Measurements from ENCODE around the gene MTLN.

GRCh38 chr2:110220190-110220564, 7.8 kb upstream of the MTLN start:
- TF ChIP-seq TCF12 (IDR thresholded peaks at IDR 0.05; ENCODE audit: low read depth), result no peak
- no peak for TF ChIP-seq FOXM1 (IDR thresholded peaks at IDR 0.05; ENCODE audit: borderline replicate concordance, low read depth)
- TF ChIP-seq TEAD4 (IDR thresholded peaks at IDR 0.05), result no peak
- TF ChIP-seq, protein P1, sequence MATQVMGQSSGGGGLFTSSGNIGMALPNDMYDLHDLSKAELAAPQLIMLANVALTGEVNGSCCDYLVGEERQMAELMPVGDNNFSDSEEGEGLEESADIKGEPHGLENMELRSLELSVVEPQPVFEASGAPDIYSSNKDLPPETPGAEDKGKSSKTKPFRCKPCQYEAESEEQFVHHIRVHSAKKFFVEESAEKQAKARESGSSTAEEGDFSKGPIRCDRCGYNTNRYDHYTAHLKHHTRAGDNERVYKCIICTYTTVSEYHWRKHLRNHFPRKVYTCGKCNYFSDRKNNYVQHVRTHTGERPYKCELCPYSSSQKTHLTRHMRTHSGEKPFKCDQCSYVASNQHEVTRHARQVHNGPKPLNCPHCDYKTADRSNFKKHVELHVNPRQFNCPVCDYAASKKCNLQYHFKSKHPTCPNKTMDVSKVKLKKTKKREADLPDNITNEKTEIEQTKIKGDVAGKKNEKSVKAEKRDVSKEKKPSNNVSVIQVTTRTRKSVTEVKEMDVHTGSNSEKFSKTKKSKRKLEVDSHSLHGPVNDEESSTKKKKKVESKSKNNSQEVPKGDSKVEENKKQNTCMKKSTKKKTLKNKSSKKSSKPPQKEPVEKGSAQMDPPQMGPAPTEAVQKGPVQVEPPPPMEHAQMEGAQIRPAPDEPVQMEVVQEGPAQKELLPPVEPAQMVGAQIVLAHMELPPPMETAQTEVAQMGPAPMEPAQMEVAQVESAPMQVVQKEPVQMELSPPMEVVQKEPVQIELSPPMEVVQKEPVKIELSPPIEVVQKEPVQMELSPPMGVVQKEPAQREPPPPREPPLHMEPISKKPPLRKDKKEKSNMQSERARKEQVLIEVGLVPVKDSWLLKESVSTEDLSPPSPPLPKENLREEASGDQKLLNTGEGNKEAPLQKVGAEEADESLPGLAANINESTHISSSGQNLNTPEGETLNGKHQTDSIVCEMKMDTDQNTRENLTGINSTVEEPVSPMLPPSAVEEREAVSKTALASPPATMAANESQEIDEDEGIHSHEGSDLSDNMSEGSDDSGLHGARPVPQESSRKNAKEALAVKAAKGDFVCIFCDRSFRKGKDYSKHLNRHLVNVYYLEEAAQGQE (IDR thresholded peaks at IDR 0.05; ENCODE audit: low read depth), result no peak
- TF ChIP-seq TAF1 (IDR thresholded peaks at IDR 0.05; ENCODE audit: low read depth), result no peak
- no peak for TF ChIP-seq EP300 (IDR thresholded peaks at IDR 0.05; ENCODE audit: borderline replicate concordance)

Measured in Ishikawa (cell line).